Measurements from ENCODE around the gene RAPGEF4. TPM values are rescaled to one million over a fixed set of nuclear protein-coding genes. Genes with fewer than 3 reads are reported as not detected.

The RAPGEF4 gene
- total and polyA plus RNA-seq, 2 of the 4 experiments (the other 2 are of a cell fraction), result 1.7 to 3.2 TPM

DNA sequence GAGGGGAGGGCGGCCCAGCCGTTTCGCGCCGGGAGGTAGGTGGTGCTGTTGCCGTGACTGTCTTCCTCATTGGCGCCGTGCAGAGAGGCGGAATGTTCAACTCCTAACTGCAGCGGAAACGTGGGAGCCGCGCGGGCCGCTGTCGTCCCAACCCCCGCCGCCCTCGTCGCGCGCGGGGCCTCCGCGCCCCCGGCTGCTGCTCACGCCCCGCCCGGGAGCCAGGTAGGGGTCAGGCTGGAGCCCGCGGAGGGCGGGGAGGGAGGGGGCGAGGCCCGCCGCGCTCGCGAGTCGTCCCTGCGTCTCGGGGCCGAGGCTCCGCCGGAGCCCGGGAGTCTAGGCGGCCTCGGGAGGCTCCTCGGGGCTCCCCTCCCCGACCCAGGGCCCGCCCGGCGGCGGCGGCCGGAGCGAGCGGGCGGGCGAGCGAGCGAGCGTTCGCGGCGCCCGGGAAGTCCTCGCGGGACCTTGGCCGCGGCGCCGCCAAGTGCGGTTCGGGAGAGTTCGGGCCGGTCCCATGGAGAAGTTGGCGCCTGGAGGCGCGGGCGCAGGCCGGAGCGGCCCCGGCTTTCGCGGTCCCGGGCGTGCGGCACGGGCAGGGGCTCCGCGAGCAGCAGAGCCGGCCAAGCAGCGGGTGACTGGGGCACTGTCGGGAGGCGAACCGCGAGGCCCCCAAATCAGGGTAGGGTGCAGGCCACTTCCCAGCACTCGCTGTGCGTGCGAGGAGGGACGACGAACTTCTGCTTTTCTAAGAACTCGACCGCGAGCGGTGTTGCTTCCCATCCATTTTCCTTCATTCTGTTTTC lies 340.3 kb downstream of the RAPGEF4 start, which contains the start of gene MAP3K20:
Gene MAP3K20, plus strand, starts transcription at position 66 of the 800 bp plus-strand sequence. CDS start 15,186 bp downstream, outside the sequence.
- Histone ChIP-seq H3K4me3 (ENCODE audit: insufficient read depth, low read depth, low read length) (peak within 1 kb of the TSS; percentile 95), H3K36me3 (ENCODE audit: control insufficient read depth, insufficient read depth, low read length) (no peaks in the 10 kb centered on the region), H4K91ac (ENCODE audit: insufficient read depth, low read depth, low read length) (peak within 1 kb of the TSS; percentile 83), H2AK5ac (ENCODE audit: low read depth, low read length) (peak within 1 kb of the TSS; percentile 33), H3K4ac (ENCODE audit: low read depth, low read length) (peak within 1 kb of the TSS; percentile 82), H3K27me3 (ENCODE audit: control insufficient read depth, insufficient read depth, low read length) (no peaks in the 10 kb centered on the region), H3K27ac (ENCODE audit: insufficient read depth, low read length) (peak within 1 kb of the TSS; percentile 94), H3K9ac (ENCODE audit: low read depth, low read length) (peak within 1 kb of the TSS; percentile 100), H2BK15ac (ENCODE audit: low read depth, low read length) (peak within 1 kb of the TSS; percentile 45; the same call in 2 of the 3 replicates), H3K18ac (ENCODE audit: low read depth, low read length) (peak within 1 kb of the TSS; percentile 96), H3K9me3 (ENCODE audit: control insufficient read depth, insufficient read depth, low read length) (no peaks in the 10 kb centered on the region), H3K4me2 (ENCODE audit: low read depth, low read length) (peak within 1 kb of the TSS; percentile 94), H2BK5ac (ENCODE audit: low read depth, low read length, poor library complexity, severe bottlenecking) (peak within 1 kb of the TSS; percentile 92), H3K23ac (ENCODE audit: low read depth, low read length) (peak within 1 kb of the TSS; percentile 89), H2BK120ac (ENCODE audit: low read depth, low read length) (peak within 1 kb of the TSS; percentile 83), H3K9me1 (ENCODE audit: insufficient read depth, low read length) (peaks cover 4% of the 10 kb centered on the region), H3K56ac (ENCODE audit: extremely low read depth, insufficient read depth, low read length) (peak within 1 kb of the TSS; percentile 94), H2AK9ac (replicated peaks; ENCODE audit: low read depth, low read length, poor library complexity) (peak within 1 kb of the TSS; percentile 73), H4K8ac (ENCODE audit: low read depth in 2 of 2, low read length in 2 of 2) (peak within 1 kb of the TSS; percentile 54 to 90), H3K4me1 (ENCODE audit: control insufficient read depth, insufficient read depth, low read length) (peaks cover 14% of the 10 kb centered on the region), H3K14ac (replicated peaks; ENCODE audit: low read depth, low read length) (peak within 1 kb of the TSS; percentile 91), H4K5ac (ENCODE audit: low read depth, low read length) (peak within 1 kb of the TSS; percentile 91), H2BK20ac (ENCODE audit: low read depth, low read length) (peak within 1 kb of the TSS; percentile 68; the same call in 1 of the 2 replicates), H4K20me1 (ENCODE audit: insufficient read depth, low read length) (peaks cover 8% of the 10 kb centered on the region; the same call in 1 of the 2 replicates), H3K79me1 (ENCODE audit: low read depth in 1 of 2, low read length in 2 of 2) (peaks cover 4 to 26% of the 10 kb centered on the region in 2 experiments; a peak in 3 of 4 replicates), H2AFZ (replicated peaks; ENCODE audit: low read length, poor library complexity) (peak within 1 kb of the TSS; percentile 91)
- 1% methylated on average over 21 of the region's 106 CpGs; no CpG with 5 or more reads in 1 of the 2 experiments for WGBS, 2 experiments (ENCODE audit: extremely low coverage in 2 of 2, insufficient read length in 1 of 2)
- ChIA-PET POLR2A (ENCODE audit: unreplicated experiment) (interaction anchor here (0.6 kb wide), 1 partner anchor 10 kb away, joined by 3 read pairs; no protein-coding TSS in a partner anchor), CTCF (no interaction called here)
- dilution Hi-C loops (cut with HindIII; ENCODE audit: low sequenced_read_pairs, unreplicated experiment) (no loop called here), in situ Hi-C loops (cut with MboI; ENCODE audit: low sequenced_read_pairs) (no loop called here), intact Hi-C loops (cut with micrococcal nuclease) (loop anchor here (1.0 to 5.0 kb wide), 3 partner anchors 48 to 134 kb away; no protein-coding TSS in a partner anchor)
- ATAC-seq (ENCODE audit: low read depth) (peak; percentile 61), DNase-seq (peak; percentile 71)
- BruUV-seq (replicated peaks), result no TSS peak
- no peak for TF ChIP-seq FOS (IDR thresholded peaks at IDR 0.05; ENCODE audit: low read depth, low read length)
- TF ChIP-seq BHLHE40 (IDR thresholded peaks at IDR 0.05; ENCODE audit: low read depth, low read length), result no peak
- no peak for TF ChIP-seq RFX5 (IDR thresholded peaks at IDR 0.05; ENCODE audit: low read depth, low read length)
- no peak for TF ChIP-seq ELK1 (IDR thresholded peaks at IDR 0.05; ENCODE audit: borderline replicate concordance, low read depth, low read length)
- TF ChIP-seq MAFK (IDR thresholded peaks at IDR 0.05; ENCODE audit: low read depth, low read length), result no peak
- TF ChIP-seq, protein P1, sequence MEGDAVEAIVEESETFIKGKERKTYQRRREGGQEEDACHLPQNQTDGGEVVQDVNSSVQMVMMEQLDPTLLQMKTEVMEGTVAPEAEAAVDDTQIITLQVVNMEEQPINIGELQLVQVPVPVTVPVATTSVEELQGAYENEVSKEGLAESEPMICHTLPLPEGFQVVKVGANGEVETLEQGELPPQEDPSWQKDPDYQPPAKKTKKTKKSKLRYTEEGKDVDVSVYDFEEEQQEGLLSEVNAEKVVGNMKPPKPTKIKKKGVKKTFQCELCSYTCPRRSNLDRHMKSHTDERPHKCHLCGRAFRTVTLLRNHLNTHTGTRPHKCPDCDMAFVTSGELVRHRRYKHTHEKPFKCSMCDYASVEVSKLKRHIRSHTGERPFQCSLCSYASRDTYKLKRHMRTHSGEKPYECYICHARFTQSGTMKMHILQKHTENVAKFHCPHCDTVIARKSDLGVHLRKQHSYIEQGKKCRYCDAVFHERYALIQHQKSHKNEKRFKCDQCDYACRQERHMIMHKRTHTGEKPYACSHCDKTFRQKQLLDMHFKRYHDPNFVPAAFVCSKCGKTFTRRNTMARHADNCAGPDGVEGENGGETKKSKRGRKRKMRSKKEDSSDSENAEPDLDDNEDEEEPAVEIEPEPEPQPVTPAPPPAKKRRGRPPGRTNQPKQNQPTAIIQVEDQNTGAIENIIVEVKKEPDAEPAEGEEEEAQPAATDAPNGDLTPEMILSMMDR (conservative IDR thresholded peaks at IDR 0.05; ENCODE audit: low read depth, low read length), result peak; percentile 54
- peak; percentile 47; the same call in 1 of the 2 replicates for TF ChIP-seq MAZ (IDR thresholded peaks at IDR 0.05; ENCODE audit: borderline replicate concordance, low read depth, low read length)
- peak; percentile 30 for TF ChIP-seq SMC3 (IDR thresholded peaks at IDR 0.05; ENCODE audit: low read depth, low read length)
- no peak for TF ChIP-seq RCOR1 (IDR thresholded peaks at IDR 0.05; ENCODE audit: insufficient replicate concordance, low read length)
- TF ChIP-seq CEBPB (IDR thresholded peaks at IDR 0.05; ENCODE audit: low read depth, low read length), result no peak
- TF ChIP-seq MXI1 (IDR thresholded peaks at IDR 0.05; ENCODE audit: borderline replicate concordance, low read depth, low read length), result peak; percentile 93
- TF ChIP-seq CHD1 (IDR thresholded peaks at IDR 0.05; ENCODE audit: low read depth, low read length), result no peak; the same call in 1 of the 2 replicates
- no peak for TF ChIP-seq NFE2L2 (IDR thresholded peaks at IDR 0.05; ENCODE audit: low read depth, low read length)
- peak; percentile 55 for TF ChIP-seq RAD21 (IDR thresholded peaks at IDR 0.05; ENCODE audit: low read length)
- peak; percentile 65; the same call in 1 of the 2 replicates for TF ChIP-seq POLR2A (IDR thresholded peaks at IDR 0.05; ENCODE audit: low read depth, low read length)

All from IMR-90 (cell line).